Thoracic aorta (tissue), 2 donors: ENCODE results near the gene C1orf159. TPM values are rescaled to one million over a fixed set of nuclear protein-coding genes. Genes with fewer than 3 reads are reported as not detected.

Source experiments
- ATAC-seq: fragments of 150-250 bp; one replicate; pipeline ENCODE4 v1.8.0; 2017; ENCODE audit warnings: low read depth; ENCODE audit not compliant: insufficient number of reproducible peaks, low FRiP score
- DNase-seq: peaks from one replicate; pipeline ENCODE4 v3.0.0-alpha.2; 2020; ENCODE audit warnings: low spot score
- H3K27ac ChIP-seq, 2 donors: fragments of 200-600 bp; sonication (generic); 1 replicate in 1 of 2; 2 replicates in 1 of 2; pipeline ENCODE4 v1.5.1; 2016; ENCODE audit warnings: mild to moderate bottlenecking in 2 of 2, moderate library complexity in 2 of 2
- H3K27me3 ChIP-seq: fragments of 200-600 bp; sonication (generic); replicated peaks from 2 replicates; pipeline ENCODE4 v1.6.0; 2016; ENCODE audit warnings: mild to moderate bottlenecking; ENCODE audit not compliant: insufficient read depth
- H3K36me3 ChIP-seq: fragments of 200-600 bp; sonication (generic); one replicate; pipeline ENCODE4 v1.5.1; 2016
- H3K4me1 ChIP-seq, 2 donors: fragments of 200-600 bp; sonication (generic); 1 replicate in 1 of 2; 2 replicates in 1 of 2; pipeline versions ENCODE4 v1.5.1 to v1.6.0; 2016; ENCODE audit warnings: low read depth in 2 of 2, mild to moderate bottlenecking in 1 of 2; ENCODE audit not compliant: control insufficient read depth in 1 of 2
- H3K4me3 ChIP-seq: fragments of 200-600 bp; sonication (generic); 2 replicates; pipeline ENCODE4 v1.5.1; 2016; ENCODE audit warnings: mild to moderate bottlenecking
- H3K9me3 ChIP-seq: fragments of 200-600 bp; sonication (generic); 2 replicates; pipeline ENCODE4 v1.5.1; 2016
- CTCF ChIP-seq: fragments of 200-600 bp; sonication (generic); IDR thresholded peaks from one replicate; pipeline ENCODE4 v1.5.1; 2019; ENCODE audit warnings: antibody characterized with exemption
- total RNA-seq, 2 donors: library from RNA; depleted of rRNA; stranded (reverse); fragments of >200 nt; gene quantifications; one replicate each; pipeline versions ENCODE4 v1.1.0 to v1.2.3, GENCODE V29; 2016

C1orf159 gene
- total RNA-seq, 2 donors from 2014 or later, result 10.8 to 21.2 TPM

- no peaks in the 10 kb centered on the region for H3K9me3 ChIP-seq
- DNase-seq, result no peak
- peak; percentile 54 for TF ChIP-seq CTCF
- peak overlapping the region; percentile 73 for H3K4me3 ChIP-seq
- peaks cover 12 to 18% of the 10 kb centered on the region in 2 donors for H3K4me1 ChIP-seq
- no peaks in the 10 kb centered on the region for H3K36me3 ChIP-seq
- H3K27ac ChIP-seq, result no peak overlapping the region
- ATAC-seq, result no peak
- H3K27me3 ChIP-seq, result peaks cover 6% of the 10 kb centered on the region
Measured at GRCh38 chr1:1033009-1033587, 82.8 kb downstream of the C1orf159 start.

GRCh38 chr1:1032424-1032823 is 83.5 kb downstream of the C1orf159 start:
- no peak for TF ChIP-seq CTCF
- no peak overlapping the region for H3K27ac ChIP-seq
- no peak for DNase-seq
- no peaks in the 10 kb centered on the region for H3K9me3 ChIP-seq
- peaks cover 6% of the 10 kb centered on the region for H3K27me3 ChIP-seq
- ATAC-seq, result no peak
- H3K36me3 ChIP-seq, result no peaks in the 10 kb centered on the region
- H3K4me1 ChIP-seq, result peaks cover 12 to 18% of the 10 kb centered on the region in 2 donors
- H3K4me3 ChIP-seq, result peak overlapping the region; percentile 73

Other genes with a start within 250 kb of the C1orf159 start
- 10 to 100 TPM; 10.2 to 18.8 TPM for gene SAMD11, start 192.2 kb downstream of the C1orf159 start, total RNA-seq
- gene NOC2L, start 156.8 kb downstream of the C1orf159 start, total RNA-seq, result 10 to 100 TPM; 33.8 to 47.2 TPM
- gene KLHL17, start 155.5 kb downstream of the C1orf159 start, total RNA-seq, result 10 to 100 TPM in 1 of 2 donors, 1 to 10 TPM in 1; 4.2 to 15.3 TPM
- under 1 TPM in 1 of 2 donors, not detected in 1; 0.27 TPM for gene PLEKHN1, start 149.6 kb downstream of the C1orf159 start, total RNA-seq
- under 1 TPM; 0.54 to 0.99 TPM for gene PERM1, start 134.0 kb downstream of the C1orf159 start, total RNA-seq
- 10 to 100 TPM; 50.1 to 98.8 TPM for gene HES4, start 116.0 kb downstream of the C1orf159 start, total RNA-seq
- 100 to 1,000 TPM in 1 of 2 donors, 10 to 100 TPM in 1; 31.5 to 104 TPM for gene ISG15, start 102.6 kb downstream of the C1orf159 start, total RNA-seq
- gene AGRN, start 96.0 kb downstream of the C1orf159 start, total RNA-seq, result 10 to 100 TPM; 36.2 to 36.7 TPM
- under 1 TPM in 1 of 2 donors, not detected in 1; 0.71 TPM for gene RNF223, start 41.8 kb downstream of the C1orf159 start, total RNA-seq
- not detected for gene TTLL10, start 57.8 kb upstream of the C1orf159 start, total RNA-seq
- gene TNFRSF18, start 90.5 kb upstream of the C1orf159 start, total RNA-seq, result 1 to 10 TPM in 1 of 2 donors, not detected in 1; 1.3 TPM
- gene TNFRSF4, start 98.1 kb upstream of the C1orf159 start, total RNA-seq, result 1 to 10 TPM in 1 of 2 donors, not detected in 1; 1.8 TPM
- 100 to 1,000 TPM; 157 to 230 TPM for gene SDF4, start 115.9 kb upstream of the C1orf159 start, total RNA-seq
- 10 to 100 TPM; 15.5 to 25.3 TPM for gene B3GALT6, start 116.1 kb upstream of the C1orf159 start, total RNA-seq
- gene C1QTNF12, start 130.6 kb upstream of the C1orf159 start, total RNA-seq, result 10 to 100 TPM in 1 of 2 donors, 1 to 10 TPM in 1; 2.9 to 12.5 TPM
- 10 to 100 TPM; 43.5 to 57.7 TPM for gene UBE2J2, start 157.8 kb upstream of the C1orf159 start, total RNA-seq
- gene SCNN1D, start 164.3 kb upstream of the C1orf159 start, total RNA-seq, result 10 to 100 TPM in 1 of 2 donors, 1 to 10 TPM in 1; 1.8 to 10.3 TPM
- gene ACAP3, start 191.8 kb upstream of the C1orf159 start, total RNA-seq, result 100 to 1,000 TPM in 1 of 2 donors, 10 to 100 TPM in 1; 41.6 to 121 TPM
- 10 to 100 TPM; 22.1 to 22.6 TPM for gene PUSL1, start 192.5 kb upstream of the C1orf159 start, total RNA-seq
- gene INTS11, start 208.6 kb upstream of the C1orf159 start, total RNA-seq, result 100 to 1,000 TPM; 192 to 195 TPM
- 10 to 100 TPM; 16.4 to 26.3 TPM for gene CPTP, start 208.7 kb upstream of the C1orf159 start, total RNA-seq
- gene TAS1R3, start 215.2 kb upstream of the C1orf159 start, total RNA-seq, result under 1 TPM in 1 of 2 donors, not detected in 1; 0.14 TPM
- 100 to 1,000 TPM in 1 of 2 donors, 10 to 100 TPM in 1; 66.2 to 101 TPM for gene DVL1, start 233.3 kb upstream of the C1orf159 start, total RNA-seq
- gene MXRA8, start 242.5 kb upstream of the C1orf159 start, total RNA-seq, result 100 to 1,000 TPM; 239 to 326 TPM